Measurements from ENCODE around the gene CCT6A. TPM values are rescaled to one million over a fixed set of nuclear protein-coding genes. Genes with fewer than 3 reads are reported as not detected.
"Not testable (repeated sequence)": the region's sequence is repeated elsewhere in the genome, so short reads cannot be mapped to it uniquely, and the experiment has no call there.

The CCT6A gene
- total and polyA plus RNA-seq, 2 donors (not counting 1 experiment from before 2014, with no cell fraction given): 40.3 to 71.3 TPM

GRCh38 chr7:56017015-56017414 lies 34.5 kb upstream of the CCT6A start:
- H3K4me3 Mint-ChIP-seq; H3K4me2 ChIP-seq (replicated peaks; ENCODE audit: low read depth, low read length, poor library complexity, severe bottlenecking); H3K27me3 Mint-ChIP-seq; CTCF ChIA-PET; H3K4me1 ChIP-seq (ENCODE audit: control insufficient read depth in 2 of 2, insufficient read depth in 2 of 2, low read length in 2 of 2); H3K27ac Mint-ChIP-seq; DNase-seq; ATAC-seq (ENCODE audit: low read depth); H2AFZ ChIP-seq (ENCODE audit: insufficient read depth, low read depth, low read length, poor library complexity, severe bottlenecking); H3K4me3 ChIP-seq (ENCODE audit: control extremely low read depth in 1 of 5, extremely low read depth in 1 of 5, insufficient read depth in 1 of 5, low read depth in 2 of 5, low read length in 4 of 5); H3K27ac ChIP-seq (ENCODE audit: low read length in 2 of 2); H4K20me1 ChIP-seq (ENCODE audit: control insufficient read depth, insufficient read depth, low read length, poor library complexity, severe bottlenecking); H3K4me1 Mint-ChIP-seq; H3K36me3 ChIP-seq (replicated peaks in 1 of 2; ENCODE audit: control extremely low read depth in 1 of 2, control insufficient read depth in 1 of 2, extremely low read depth in 1 of 2, insufficient read depth in 2 of 2, low read length in 1 of 2); intact Hi-C loops (cut with micrococcal nuclease); H3K9ac ChIP-seq (ENCODE audit: low read length); H3K27me3 ChIP-seq (replicated peaks in 1 of 4; ENCODE audit: control extremely low read depth in 1 of 4, control insufficient read depth in 3 of 4, insufficient read depth in 4 of 4, low read length in 3 of 4); H3K9me3 ChIP-seq (ENCODE audit: control extremely low read depth in 1 of 3, control insufficient read depth in 2 of 3, insufficient read depth in 1 of 3, low read length in 2 of 3); H3K79me2 ChIP-seq (ENCODE audit: control insufficient read depth, insufficient read depth, low read length); H3K9me3 Mint-ChIP-seq (ENCODE audit: insufficient read depth): not testable (repeated sequence)
- no CpG with 5 or more reads among the region's 3 CpGs for WGBS (ENCODE audit: insufficient coverage)
- POLR2A ChIA-PET: interaction anchor here (0.6 kb wide), 1 partner anchor 19 kb away, joined by 4 read pairs; no protein-coding TSS in a partner anchor

- no peak for ATAC-seq (ENCODE audit: low read depth)
- intact Hi-C loops (cut with micrococcal nuclease): no loop called here
- H3K4me1 ChIP-seq (ENCODE audit: control insufficient read depth in 2 of 2, insufficient read depth in 2 of 2, low read length in 2 of 2): no peaks in the 10 kb centered on the region
- no peak overlapping the region for H3K4me3 ChIP-seq (ENCODE audit: control extremely low read depth in 1 of 5, extremely low read depth in 1 of 5, insufficient read depth in 1 of 5, low read depth in 2 of 5, low read length in 4 of 5)
- H3K27ac ChIP-seq (ENCODE audit: low read length in 2 of 2): no peak overlapping the region
- Mint-ChIP-seq H3K4me3 (no peak overlapping the region), H3K27me3 (no peaks in the 10 kb centered on the region), H3K9me3 (ENCODE audit: insufficient read depth) (no peaks in the 10 kb centered on the region), H3K4me1 (no peaks in the 10 kb centered on the region), H3K27ac (no peak overlapping the region)
- H2AFZ ChIP-seq (ENCODE audit: insufficient read depth, low read depth, low read length, poor library complexity, severe bottlenecking): no peak overlapping the region
- peaks cover 0 to 5% of the 10 kb centered on the region in 2 experiments for H3K36me3 ChIP-seq (replicated peaks in 1 of 2; ENCODE audit: control extremely low read depth in 1 of 2, control insufficient read depth in 1 of 2, extremely low read depth in 1 of 2, insufficient read depth in 2 of 2, low read length in 1 of 2)
- TF ChIP-seq CTCF (IDR thresholded peaks at IDR 0.05): no peak
- TF ChIP-seq EZH2 (IDR thresholded peaks at IDR 0.05; ENCODE audit: borderline replicate concordance, insufficient read depth, low read depth, low read length, poor library complexity, severe bottlenecking): no peak
- WGBS (ENCODE audit: insufficient coverage): 94% methylated on average over 9 of the region's 9 CpGs
- H4K20me1 ChIP-seq (ENCODE audit: control insufficient read depth, insufficient read depth, low read length, poor library complexity, severe bottlenecking): no peaks in the 10 kb centered on the region
- no peak for DNase-seq
- ChIA-PET POLR2A (no interaction called here), CTCF (no interaction called here)
- H3K9me3 ChIP-seq (ENCODE audit: control extremely low read depth in 1 of 3, control insufficient read depth in 2 of 3, insufficient read depth in 1 of 3, low read length in 2 of 3): no peaks in the 10 kb centered on the region
- H3K4me2 ChIP-seq (replicated peaks; ENCODE audit: low read depth, low read length, poor library complexity, severe bottlenecking): no peak overlapping the region
- H3K9ac ChIP-seq (ENCODE audit: low read length): no peak overlapping the region
- no peaks in the 10 kb centered on the region for H3K27me3 ChIP-seq (replicated peaks in 1 of 4; ENCODE audit: control extremely low read depth in 1 of 4, control insufficient read depth in 3 of 4, insufficient read depth in 4 of 4, low read length in 3 of 4)
- no peaks in the 10 kb centered on the region for H3K79me2 ChIP-seq (ENCODE audit: control insufficient read depth, insufficient read depth, low read length)
Observed at GRCh38 chr7:56019501-56019900, 32.1 kb upstream of the CCT6A start.

All from B cell (primary cell).